Activated CD4-positive, CD25-positive, alpha-beta regulatory T cell treated with anti-CD3 and anti-CD28 coated beads, Interleukin-2, amount 50 U/mL, for 16 hours (primary cell): Measurements from ENCODE around the gene LRMDA.

Source experiments
- DNase-seq: peaks from one replicate; pipeline ENCODE4 v3.0.0-alpha.2; 2020; ENCODE audit warnings: low read depth, low spot score

The LRMDA gene

DNA sequence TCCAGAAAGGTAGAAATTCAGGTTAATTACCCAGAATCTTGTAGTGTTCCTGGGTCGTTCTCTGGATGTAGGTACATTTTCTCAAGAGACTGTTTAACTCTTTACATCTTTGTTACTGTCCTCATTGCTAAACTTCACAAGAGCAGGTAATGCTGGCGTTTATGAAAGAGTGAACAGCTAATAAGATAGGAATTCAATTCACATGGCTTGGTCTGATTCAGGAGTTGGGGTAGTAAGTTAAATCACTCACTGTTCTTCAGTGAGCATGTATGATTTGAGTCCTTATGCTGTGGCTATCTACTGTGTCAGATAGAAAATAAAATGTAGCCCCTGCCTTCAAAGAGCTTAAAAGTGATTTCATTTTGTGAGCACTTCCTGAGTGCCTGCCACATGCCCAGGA, 480.0 kb downstream of the LRMDA start:
- no peak for DNase-seq

DNA sequence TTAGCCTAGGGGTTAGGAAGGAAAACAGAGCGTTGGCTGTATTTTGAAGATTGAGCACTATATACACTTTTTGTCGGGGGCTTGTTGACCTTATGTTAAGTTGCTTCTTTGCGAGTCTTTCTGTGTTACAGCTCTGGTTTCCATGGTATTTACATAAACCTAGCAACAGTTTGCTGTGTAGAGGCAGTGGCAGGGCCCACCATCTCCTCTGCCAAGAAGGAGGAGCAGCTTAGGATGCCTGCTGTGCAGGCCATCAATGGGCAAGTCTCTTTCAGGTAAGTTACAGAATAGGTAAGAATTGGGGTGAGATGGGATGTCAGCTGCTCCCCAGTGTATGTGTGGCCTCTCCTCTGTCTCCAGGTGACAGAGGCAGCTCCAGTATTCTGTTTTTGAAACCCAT, 485.5 kb downstream of the LRMDA start:
- DNase-seq: no peak

DNA sequence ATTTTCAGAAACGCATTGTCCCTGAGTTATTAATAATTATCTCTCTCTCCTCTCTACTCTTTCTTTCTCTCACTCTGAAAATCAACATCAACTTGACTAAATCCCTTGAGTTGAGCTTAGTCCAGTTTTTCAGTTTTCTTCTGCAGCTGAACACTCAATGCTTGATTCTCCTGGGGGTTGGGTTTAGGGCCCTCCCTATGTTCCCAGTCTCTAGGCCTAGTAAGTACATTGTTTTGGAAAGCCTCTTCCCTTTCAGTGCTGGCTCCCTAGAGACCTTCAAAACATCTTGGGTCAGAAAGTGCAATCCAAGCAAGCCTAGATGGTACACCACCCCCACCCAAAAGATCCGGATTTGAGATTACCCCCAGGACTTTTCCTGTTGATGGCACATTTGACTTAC, 488.5 kb downstream of the LRMDA start:
- DNase-seq: no peak

- DNase-seq: no peak
Observed at GRCh38 chr10:75922435-75922834, 491.0 kb downstream of the LRMDA start.

DNA sequence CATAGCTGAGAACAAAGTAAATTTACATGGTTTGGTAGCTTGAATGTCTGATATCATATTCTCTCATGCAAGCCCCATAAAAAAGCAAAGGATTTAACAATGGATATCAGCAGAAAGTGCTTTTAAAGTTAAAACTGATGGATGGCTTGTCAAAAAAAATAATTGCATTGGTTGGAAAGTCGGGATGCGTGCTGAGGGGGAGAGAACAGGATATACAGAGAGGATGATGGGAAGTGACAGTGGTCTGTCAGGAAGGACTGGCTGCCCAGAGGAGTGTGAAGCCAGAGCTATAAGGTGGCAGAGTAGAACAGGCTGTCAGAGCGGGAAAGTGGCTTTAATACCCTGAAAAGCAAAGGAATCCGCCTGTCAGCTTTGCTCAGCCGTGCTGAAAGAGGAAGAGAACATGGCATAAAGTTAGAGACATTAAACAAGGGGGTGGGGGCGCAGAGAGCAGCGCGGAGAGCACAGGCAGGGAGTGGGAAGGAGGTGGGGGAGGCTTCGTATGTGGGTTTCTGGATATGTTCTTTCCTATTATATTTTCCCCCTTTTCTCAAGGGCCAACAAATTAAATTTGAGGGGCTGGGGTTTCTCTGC, 493.0 kb downstream of the LRMDA start:
- no peak for DNase-seq

- DNase-seq: no peak
Observed at GRCh38 chr10:75925999-75926398, 494.6 kb downstream of the LRMDA start.

- no peak for DNase-seq
Observed at GRCh38 chr10:75926763-75927162, 495.3 kb downstream of the LRMDA start.

DNA sequence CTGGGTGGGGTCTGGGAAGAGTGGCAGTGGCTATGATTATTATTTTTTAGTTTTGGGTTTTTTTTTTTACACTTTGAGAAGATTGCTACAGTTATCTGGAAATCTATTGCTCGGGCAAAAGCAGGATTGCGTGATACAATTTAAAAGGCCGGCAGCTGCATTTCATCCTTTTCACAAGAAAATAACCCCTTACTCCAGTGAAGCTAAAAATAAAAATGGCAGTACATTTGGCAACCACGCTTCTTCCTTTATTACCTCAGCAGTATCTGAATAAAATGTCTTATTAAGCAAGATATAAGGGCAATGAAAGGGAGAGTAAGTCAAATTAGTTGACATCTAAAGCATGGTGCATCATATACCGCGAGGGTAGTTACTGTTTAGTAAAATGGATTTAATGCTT, 496.8 kb downstream of the LRMDA start:
- no peak for DNase-seq

GRCh38 chr10:75929630-75930161, 498.3 kb downstream of the LRMDA start:
- DNase-seq: no peak

- DNase-seq: no peak
Observed at GRCh38 chr10:75932921-75933320, 501.5 kb downstream of the LRMDA start.

DNA sequence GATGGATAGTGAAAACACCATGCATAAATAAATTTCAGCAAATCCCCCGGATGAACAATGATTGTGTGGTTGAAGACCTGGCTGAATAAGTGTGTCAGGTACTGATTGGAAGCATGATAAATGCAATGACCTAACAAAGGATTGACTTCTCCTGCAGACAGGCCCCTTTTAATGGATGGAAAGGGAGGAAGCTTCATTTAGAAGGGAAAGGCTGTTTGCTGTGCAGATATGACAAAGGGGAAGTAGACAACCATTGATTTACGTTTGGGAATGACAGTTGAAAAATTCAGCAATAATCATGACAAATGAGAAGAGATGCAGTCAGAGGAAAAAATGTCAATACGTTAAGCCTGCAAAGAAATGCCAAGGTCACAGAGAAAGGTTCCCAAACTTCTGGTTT, 503.8 kb downstream of the LRMDA start:
- DNase-seq: no peak

DNA sequence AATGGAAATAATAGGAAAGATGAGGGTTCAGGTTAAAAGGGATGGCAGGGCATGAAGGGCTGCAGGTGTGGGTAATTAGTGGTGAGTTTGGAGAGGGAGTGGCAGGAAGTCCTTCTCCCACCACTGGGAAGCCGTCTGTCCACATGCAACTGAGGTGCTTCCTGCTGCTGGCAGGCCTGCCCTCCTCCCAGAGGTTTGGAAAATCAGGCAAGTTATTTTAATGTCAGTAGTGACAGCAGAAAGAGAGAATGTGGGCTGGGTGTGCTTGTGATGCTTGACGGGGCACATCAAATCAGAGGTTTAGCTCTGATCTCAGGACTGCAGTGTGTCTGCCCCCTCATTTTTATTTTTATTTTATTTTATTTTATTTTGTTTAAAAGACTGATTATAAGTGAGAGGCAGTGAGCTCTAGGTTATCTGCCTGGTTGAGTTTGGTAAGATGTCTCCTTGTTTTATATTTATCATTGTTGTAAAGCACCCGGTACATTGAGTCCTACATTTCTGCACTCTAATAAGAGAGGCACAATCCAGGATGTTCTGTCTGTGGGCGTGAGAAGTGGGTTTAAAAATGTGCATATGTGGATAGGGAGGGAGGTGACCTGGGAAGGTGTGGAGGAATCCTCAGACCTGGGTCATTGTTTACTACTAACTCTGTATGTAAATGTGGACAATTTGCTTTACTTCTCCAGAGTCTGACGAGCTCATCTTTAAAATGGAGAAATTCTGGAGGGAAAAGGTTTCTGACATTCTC, 504.4 kb downstream of the LRMDA start:
- DNase-seq: no peak

- no peak for DNase-seq
Observed at GRCh38 chr10:75936841-75937240, 505.4 kb downstream of the LRMDA start.

DNA sequence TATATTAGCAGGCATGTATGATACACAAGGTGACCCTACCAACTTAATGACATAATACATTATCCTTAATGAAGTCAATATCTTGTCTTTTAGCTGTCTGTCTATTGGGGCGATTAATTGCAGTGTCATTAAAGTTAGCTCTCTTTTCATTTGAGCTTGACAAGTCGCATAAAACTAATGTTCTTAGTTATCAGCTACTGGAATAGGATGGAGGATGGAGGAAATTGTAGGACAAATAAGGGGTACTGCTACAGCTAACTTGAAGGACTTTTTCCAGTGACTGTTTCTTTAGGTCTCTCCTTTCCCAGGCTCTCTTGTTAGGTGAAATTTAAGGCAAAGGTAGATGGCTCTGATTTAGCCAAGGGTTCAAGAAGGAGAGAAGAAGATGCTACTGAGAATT, 506.4 kb downstream of the LRMDA start:
- DNase-seq: no peak

DNA sequence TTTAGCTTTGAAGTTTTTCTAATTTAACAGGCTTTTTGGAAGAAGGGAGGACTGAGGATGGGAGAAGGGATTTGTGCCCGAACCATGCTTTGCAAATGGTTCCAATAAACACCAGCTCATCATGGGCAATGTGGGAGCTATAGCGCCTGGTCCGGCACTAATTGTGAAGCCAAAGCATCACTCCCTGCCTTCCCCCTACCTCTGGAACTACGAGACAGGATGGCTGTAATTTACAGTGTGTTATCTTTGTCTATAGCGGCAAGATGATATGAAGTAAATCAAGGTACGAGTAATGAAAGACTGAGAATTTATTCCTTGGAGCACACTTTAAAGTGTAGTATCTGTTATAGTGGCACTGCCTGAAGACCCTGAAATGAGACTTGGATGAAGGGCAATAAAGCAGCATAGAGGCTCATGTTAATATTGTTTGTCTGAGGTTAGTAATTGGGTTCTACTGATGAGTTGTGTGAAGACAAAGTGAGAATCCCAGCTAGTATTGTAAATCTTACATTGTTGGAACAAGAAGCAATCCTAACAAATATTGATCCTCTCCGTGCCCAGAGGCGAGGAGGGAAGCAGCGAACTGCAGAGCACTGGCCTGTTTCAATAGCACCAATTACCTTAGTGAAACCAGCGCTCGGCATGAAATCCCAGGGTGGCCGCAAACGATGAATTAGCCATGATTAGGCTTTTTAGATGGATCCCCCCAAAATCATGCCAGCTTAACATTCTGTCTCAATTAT, 507.1 kb downstream of the LRMDA start:
- DNase-seq: no peak

DNA sequence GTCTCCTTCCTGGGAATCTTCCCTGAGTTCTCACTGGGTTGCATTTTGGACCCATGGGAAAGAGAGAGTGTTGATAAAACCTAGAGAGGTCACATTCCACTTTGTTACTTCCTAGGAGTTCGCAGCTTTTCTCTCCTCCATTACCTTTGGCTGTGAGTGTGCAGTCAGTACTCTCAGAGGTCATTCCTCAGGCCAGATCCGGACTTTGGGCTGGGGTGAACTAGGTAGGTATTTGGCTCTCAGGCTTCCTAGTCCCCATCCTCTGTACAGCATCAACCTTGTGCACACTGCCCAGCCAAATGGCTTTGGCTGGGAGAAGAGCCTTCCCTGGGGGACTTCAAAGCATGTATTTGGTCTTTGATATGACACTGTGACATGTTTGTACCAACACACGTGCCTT, 508.1 kb downstream of the LRMDA start:
- DNase-seq: no peak

DNA sequence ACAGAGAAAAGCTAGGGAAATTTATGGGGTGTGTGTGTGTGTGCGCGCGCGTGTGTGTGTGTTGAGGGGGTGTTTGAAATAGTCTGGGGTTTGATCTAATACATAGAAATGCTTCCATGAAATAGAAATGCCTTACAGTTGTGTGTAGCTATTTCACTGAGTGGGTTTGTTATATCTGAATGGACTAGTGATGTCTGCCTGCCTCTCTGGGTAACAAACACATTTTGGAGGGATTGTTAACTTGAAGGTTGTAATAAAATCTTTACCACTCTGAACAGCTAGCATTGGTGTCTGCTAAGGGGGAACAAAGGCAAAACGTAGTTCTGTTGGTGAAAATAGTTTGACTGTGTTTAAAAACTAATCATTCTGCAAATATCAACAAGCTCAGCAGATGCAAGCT, 509.3 kb downstream of the LRMDA start:
- DNase-seq: no peak

DNA sequence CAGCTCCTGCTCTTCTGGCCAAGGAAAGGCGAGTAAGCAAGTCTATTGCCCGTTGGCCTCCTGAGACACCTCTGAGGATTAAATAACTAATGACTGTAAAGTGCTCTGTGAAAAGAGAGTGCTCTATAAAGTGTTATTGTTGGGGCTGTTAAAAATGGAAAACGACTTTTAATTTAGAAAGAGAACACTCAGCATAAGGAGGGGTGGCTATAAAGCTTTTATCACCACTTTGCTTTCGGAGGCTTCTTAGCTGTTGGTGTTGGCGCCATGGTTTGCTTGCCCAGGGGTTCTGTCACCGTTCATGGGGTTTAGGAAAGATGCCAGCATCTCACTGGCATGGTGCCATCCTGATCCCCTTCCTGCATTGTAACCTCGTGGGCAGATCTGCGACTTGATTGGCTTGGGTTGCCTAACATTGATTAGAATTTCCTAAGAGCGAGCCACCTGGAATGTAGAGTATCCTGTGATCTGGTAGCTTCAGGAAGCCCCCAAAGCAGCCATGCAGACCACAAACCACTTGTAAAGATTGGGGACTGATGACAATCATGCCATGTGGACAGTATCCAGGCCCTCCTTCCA, 509.9 kb downstream of the LRMDA start:
- DNase-seq: no peak

DNA sequence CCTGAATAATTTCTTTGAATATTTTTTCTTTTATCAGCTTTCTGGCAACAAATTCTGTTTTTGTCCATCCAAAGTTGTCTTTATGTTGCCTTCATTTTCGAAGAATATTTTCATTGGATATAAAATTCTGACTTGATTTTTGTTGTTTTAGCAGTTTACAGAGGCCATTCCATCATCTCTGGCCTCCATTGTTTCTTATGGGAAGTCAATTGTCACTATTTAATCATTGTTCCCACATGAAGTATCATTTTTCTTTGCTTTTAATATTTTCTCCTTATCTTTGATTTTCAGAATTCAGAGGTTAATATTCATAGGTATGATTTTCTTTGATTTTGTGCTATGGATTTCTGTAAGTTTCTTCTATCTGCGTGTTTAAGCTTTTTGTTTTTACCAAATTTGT, 512.6 kb downstream of the LRMDA start:
- DNase-seq: no peak

DNA sequence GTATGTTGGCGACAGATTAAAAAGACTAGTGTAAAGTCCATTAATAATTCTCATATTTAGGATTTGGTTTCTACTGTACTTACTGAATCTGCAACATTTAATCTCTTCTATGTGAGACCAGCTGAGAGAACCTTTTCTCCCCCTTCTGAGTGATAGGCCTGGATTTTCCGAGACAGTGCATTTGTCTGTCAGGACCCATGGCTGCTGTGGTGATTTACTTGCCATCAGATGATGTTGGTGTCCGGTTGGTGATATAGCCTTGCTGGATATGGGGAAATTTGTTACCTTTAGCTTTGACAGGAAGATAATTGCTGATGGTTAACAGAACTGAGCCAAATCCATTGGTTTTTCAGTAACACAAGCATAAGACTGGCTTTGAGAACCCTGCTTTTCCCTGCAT, 517.2 kb downstream of the LRMDA start:
- no peak for DNase-seq

GRCh38 chr10:75950307-75950706, 518.9 kb downstream of the LRMDA start:
- no peak for DNase-seq

DNA sequence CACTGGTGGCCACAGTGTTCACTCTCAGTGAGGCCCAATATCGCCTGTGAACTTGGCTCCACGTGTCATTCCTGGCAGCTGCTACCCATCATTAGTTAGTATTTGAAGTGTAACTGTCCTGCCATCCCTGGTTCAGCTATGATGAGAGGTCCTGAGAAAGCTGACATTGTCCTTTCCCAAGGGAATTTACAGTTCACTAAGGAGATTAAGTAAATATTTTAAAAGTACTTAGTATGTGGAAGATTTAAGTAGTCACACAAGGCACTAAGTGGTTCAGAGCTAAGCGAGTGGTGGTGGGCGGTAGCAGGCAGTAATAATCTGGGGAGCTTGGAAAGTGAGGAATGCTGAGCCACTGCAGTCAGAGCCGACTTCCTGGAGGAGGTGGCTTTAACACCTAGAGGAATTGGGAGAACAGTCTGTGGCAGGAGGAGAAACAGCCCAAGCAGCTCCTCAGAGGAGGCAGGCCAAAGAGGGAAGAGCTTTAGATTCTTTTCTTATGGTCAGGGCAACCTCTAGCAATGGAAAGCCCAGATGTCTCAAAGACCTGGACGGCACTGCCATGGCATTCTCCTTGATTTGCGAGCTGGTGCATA, 519.7 kb downstream of the LRMDA start:
- DNase-seq: no peak
